Measurements from ENCODE around the gene SLC22A5.
A peak's percentile ranks its signal among the peaks of the same experiment; 100 is the strongest.

The SLC22A5 gene

GRCh38 chr5:132369474-132370180 is at the start of gene SLC22A5 (continued):
- TF ChIP-seq ZNF24 (tag by site-specific recombination; IDR thresholded peaks at IDR 0.05), result no peak
- no peak for TF ChIP-seq ZNF16 (tag by site-specific recombination; IDR thresholded peaks at IDR 0.05; ENCODE audit: low read depth)
- TF ChIP-seq KLF9 (tag by site-specific recombination; IDR thresholded peaks at IDR 0.05; ENCODE audit: low read depth), result peak; percentile 59
- peak; percentile 60; the same call in 1 of the 2 replicates for TF ChIP-seq ZNF2 (tag by site-specific recombination; IDR thresholded peaks at IDR 0.05)
- TF ChIP-seq ZNF596 (tag by site-specific recombination; IDR thresholded peaks at IDR 0.05), result peak; percentile 38; the same call in 1 of the 2 replicates
- no peak for TF ChIP-seq ZNF311 (tag by site-specific recombination; IDR thresholded peaks at IDR 0.05; ENCODE audit: borderline replicate concordance)
- no peak for TF ChIP-seq ZNF248 (tag by site-specific recombination; IDR thresholded peaks at IDR 0.05)
- TF ChIP-seq ZNF561 (tag by site-specific recombination; IDR thresholded peaks at IDR 0.05; ENCODE audit: borderline replicate concordance), result peak; percentile 92
- TF ChIP-seq BCL11A (tag by site-specific recombination; IDR thresholded peaks at IDR 0.05; ENCODE audit: low read depth), result no peak
- TF ChIP-seq BCL11B (tag by site-specific recombination; IDR thresholded peaks at IDR 0.05; ENCODE audit: low read depth), result no peak
- TF ChIP-seq ZBTB49 (tag by site-specific recombination; IDR thresholded peaks at IDR 0.05; ENCODE audit: low read depth), result no peak
- TF ChIP-seq ZNF785 (tag by site-specific recombination; IDR thresholded peaks at IDR 0.05), result no peak
- no peak for TF ChIP-seq ZNF707 (tag by site-specific recombination; IDR thresholded peaks at IDR 0.05)
- no peak; the same call in 1 of the 2 replicates for TF ChIP-seq EGR2 (tag by site-specific recombination; IDR thresholded peaks at IDR 0.05; ENCODE audit: low read depth)
- TF ChIP-seq ZNF404 (tag by site-specific recombination; IDR thresholded peaks at IDR 0.05), result no peak
- no peak for TF ChIP-seq SETDB1 (IDR thresholded peaks at IDR 0.05; ENCODE audit: insufficient read length, low read length)
- TF ChIP-seq ZNF112 (tag by site-specific recombination; IDR thresholded peaks at IDR 0.05), result no peak
- TF ChIP-seq ZNF324 (tag by site-specific recombination; IDR thresholded peaks at IDR 0.05), result 0 out of 2 replicates have a peak, but pooled peaks have one; percentile 17
- 0 out of 2 replicates have a peak, but pooled peaks have one; percentile 85 for TF ChIP-seq HOXC10 (CRISPR knock-in tag; IDR thresholded peaks at IDR 0.05)
- TF ChIP-seq ZNF513 (tag by site-specific recombination; IDR thresholded peaks at IDR 0.05), result no peak
- TF ChIP-seq ZNF394 (tag by site-specific recombination; IDR thresholded peaks at IDR 0.05; ENCODE audit: borderline replicate concordance), result 0 out of 2 replicates have a peak, but pooled peaks have one; percentile 17
- TF ChIP-seq ZBTB48 (tag by site-specific recombination; IDR thresholded peaks at IDR 0.05), result peak; percentile 40; the same call in 1 of the 2 replicates
- peak; percentile 54; the same call in 1 of the 2 replicates for TF ChIP-seq SP3 (tag by site-specific recombination; IDR thresholded peaks at IDR 0.05)
- 0 out of 2 replicates have a peak, but pooled peaks have one; percentile 29 for TF ChIP-seq ZNF610 (tag by site-specific recombination; IDR thresholded peaks at IDR 0.05; ENCODE audit: borderline replicate concordance)
- no peak for TF ChIP-seq ZNF645 (tag by site-specific recombination; IDR thresholded peaks at IDR 0.05)
- no peak for TF ChIP-seq ZFHX2 (tag by site-specific recombination; conservative IDR thresholded peaks at IDR 0.05)
- TF ChIP-seq HOXD13 (CRISPR knock-in tag; IDR thresholded peaks at IDR 0.05; ENCODE audit: borderline replicate concordance), result no peak
- peak; percentile 87 for TF ChIP-seq ZNF335 (tag by site-specific recombination; conservative IDR thresholded peaks at IDR 0.05)
- no peak for TF ChIP-seq ZBTB21 (tag by site-specific recombination; IDR thresholded peaks at IDR 0.05)
- no peak for TF ChIP-seq ZNF843 (tag by site-specific recombination; IDR thresholded peaks at IDR 0.05)
- peak; percentile 93; the same call in 1 of the 2 replicates for TF ChIP-seq ZSCAN30 (tag by site-specific recombination; IDR thresholded peaks at IDR 0.05)
- TF ChIP-seq ZBTB8A (tag by site-specific recombination; IDR thresholded peaks at IDR 0.05), result peak; percentile 86
- no peak for TF ChIP-seq ZNF114 (tag by site-specific recombination; IDR thresholded peaks at IDR 0.05)
- TF ChIP-seq ZBTB26 (tag by site-specific recombination; optimal IDR thresholded peaks at IDR 0.05), result peak; percentile 99
- no peak for TF ChIP-seq ZNF366 (tag by site-specific recombination; conservative IDR thresholded peaks at IDR 0.05)
- peak; percentile 24; the same call in 1 of the 2 replicates for TF ChIP-seq ZXDB (tag by site-specific recombination; IDR thresholded peaks at IDR 0.05)

All from HEK293 (cell line).